Measurements from ENCODE around the gene ME3.

GRCh38 chr11:86663761-86664160 lies 8.7 kb downstream of the ME3 start:
- no peak for TF ChIP-seq TAF1 (IDR thresholded peaks at IDR 0.05; ENCODE audit: borderline replicate concordance, insufficient read depth, low read length)
- TF ChIP-seq POLR2AphosphoS5 (IDR thresholded peaks at IDR 0.05; ENCODE audit: low read depth, low read length), result no peak
- no peak for TF ChIP-seq FOXP2 (optimal IDR thresholded peaks at IDR 0.05; ENCODE audit: borderline replicate concordance, extremely low read depth, extremely low read length, insufficient read depth)

All from PFSK-1 (cell line).